Liver (tissue), 3 donors: ENCODE data around the gene ANKRD29.

Source experiments
- CTCF ChIP-seq: fragments of 150-350 bp; IDR thresholded peaks from 2 replicates; pipeline ENCODE4 v1.5.1; 2017; ENCODE audit warnings: improper control_type of control experiment, low read depth, low read length; ENCODE audit not compliant: missing input control
- GABPA ChIP-seq, 2 donors: IDR thresholded peaks in 1 of 2; conservative IDR thresholded peaks in 1 of 2; 2 replicates each; pipeline ENCODE4 v1.6.1; 2016; ENCODE audit warnings: antibody characterized with exemption in 2 of 2, mild to moderate bottlenecking in 1 of 2, moderate library complexity in 1 of 2
- RXRA ChIP-seq, 2 donors: IDR thresholded peaks; 2 replicates each; pipeline ENCODE4 v1.6.1; 2017 to 2018; ENCODE audit warnings: antibody characterized with exemption in 2 of 2, mild to moderate bottlenecking in 1 of 2
- TAF1 ChIP-seq: conservative IDR thresholded peaks from 2 replicates; pipeline ENCODE4 v1.6.1; 2016; ENCODE audit warnings: antibody characterized with exemption, mild to moderate bottlenecking
- YY1 ChIP-seq: IDR thresholded peaks from 2 replicates; pipeline ENCODE4 v1.6.1; 2016; ENCODE audit warnings: antibody characterized with exemption, mild to moderate bottlenecking
- donor health status: healthy.
- donor health status: healthy.

- TF ChIP-seq GABPA (IDR thresholded peaks at IDR 0.05 in 1 of 2, conservative IDR thresholded peaks at IDR 0.05 in 1 of 2): no peak
- no peak for TF ChIP-seq CTCF
- no peak for TF ChIP-seq YY1
- no peak for TF ChIP-seq TAF1
- TF ChIP-seq RXRA (IDR thresholded peaks at IDR 0.05): no peak
These were observed 21.0 kb upstream of the ANKRD29 start for GRCh38 chr18:23683671-23684070.
